Neural cell (in vitro differentiated cells): ENCODE data around the gene MTCL1.

ENCODE experiments used
- EP300 ChIP-seq: fragments of 450-650 bp; conservative IDR thresholded peaks from 2 replicates; pipeline ENCODE4 v1.6.1; 2014; ENCODE audit warnings: antibody characterized with exemption, mild to moderate bottlenecking, moderate library complexity; ENCODE audit not compliant: poor library complexity, severe bottlenecking
- POLR2AphosphoS5 ChIP-seq: IDR thresholded peaks from 2 replicates; pipeline ENCODE4 v1.6.1; 2012
- TF ChIP-seq, protein P1 (sequence below): fragments of 450-650 bp; IDR thresholded peaks from 2 replicates; pipeline ENCODE4 v1.5.1; 2014; ENCODE audit warnings: antibody characterized with exemption, mild to moderate bottlenecking, moderate library complexity; ENCODE audit not compliant: poor library complexity, severe bottlenecking

DNA sequence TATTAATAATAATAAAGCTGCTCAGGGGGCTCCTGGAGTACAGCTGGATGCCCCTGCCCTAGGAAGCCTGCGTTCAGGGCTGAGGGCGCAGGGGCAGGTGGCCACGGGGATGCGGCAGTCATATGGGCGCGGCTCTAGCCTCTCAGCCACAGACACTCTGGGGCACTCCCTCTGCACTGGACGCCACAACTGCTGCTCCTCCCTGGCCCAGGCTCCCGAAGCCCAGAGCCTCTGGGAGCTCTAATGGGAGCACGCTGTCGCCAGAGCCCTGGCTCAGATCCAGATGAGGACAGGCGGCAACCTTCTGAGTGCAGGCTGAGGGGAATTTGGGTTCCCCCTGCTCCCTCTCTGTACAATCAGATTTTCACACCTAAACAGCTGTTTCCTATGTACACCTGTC is 93.6 kb downstream of the MTCL1 start:
- TF ChIP-seq, protein P1, sequence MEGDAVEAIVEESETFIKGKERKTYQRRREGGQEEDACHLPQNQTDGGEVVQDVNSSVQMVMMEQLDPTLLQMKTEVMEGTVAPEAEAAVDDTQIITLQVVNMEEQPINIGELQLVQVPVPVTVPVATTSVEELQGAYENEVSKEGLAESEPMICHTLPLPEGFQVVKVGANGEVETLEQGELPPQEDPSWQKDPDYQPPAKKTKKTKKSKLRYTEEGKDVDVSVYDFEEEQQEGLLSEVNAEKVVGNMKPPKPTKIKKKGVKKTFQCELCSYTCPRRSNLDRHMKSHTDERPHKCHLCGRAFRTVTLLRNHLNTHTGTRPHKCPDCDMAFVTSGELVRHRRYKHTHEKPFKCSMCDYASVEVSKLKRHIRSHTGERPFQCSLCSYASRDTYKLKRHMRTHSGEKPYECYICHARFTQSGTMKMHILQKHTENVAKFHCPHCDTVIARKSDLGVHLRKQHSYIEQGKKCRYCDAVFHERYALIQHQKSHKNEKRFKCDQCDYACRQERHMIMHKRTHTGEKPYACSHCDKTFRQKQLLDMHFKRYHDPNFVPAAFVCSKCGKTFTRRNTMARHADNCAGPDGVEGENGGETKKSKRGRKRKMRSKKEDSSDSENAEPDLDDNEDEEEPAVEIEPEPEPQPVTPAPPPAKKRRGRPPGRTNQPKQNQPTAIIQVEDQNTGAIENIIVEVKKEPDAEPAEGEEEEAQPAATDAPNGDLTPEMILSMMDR, result no peak
- TF ChIP-seq EP300 (no peak), POLR2AphosphoS5 (no peak)
